Measurements from ENCODE around the gene BTG2. TPM values are rescaled to one million over a fixed set of nuclear protein-coding genes. Genes with fewer than 3 reads are reported as not detected.

Gene BTG2
- total RNA-seq, 2 donors from 2014 or later = 82.6 to 157 TPM

DNA sequence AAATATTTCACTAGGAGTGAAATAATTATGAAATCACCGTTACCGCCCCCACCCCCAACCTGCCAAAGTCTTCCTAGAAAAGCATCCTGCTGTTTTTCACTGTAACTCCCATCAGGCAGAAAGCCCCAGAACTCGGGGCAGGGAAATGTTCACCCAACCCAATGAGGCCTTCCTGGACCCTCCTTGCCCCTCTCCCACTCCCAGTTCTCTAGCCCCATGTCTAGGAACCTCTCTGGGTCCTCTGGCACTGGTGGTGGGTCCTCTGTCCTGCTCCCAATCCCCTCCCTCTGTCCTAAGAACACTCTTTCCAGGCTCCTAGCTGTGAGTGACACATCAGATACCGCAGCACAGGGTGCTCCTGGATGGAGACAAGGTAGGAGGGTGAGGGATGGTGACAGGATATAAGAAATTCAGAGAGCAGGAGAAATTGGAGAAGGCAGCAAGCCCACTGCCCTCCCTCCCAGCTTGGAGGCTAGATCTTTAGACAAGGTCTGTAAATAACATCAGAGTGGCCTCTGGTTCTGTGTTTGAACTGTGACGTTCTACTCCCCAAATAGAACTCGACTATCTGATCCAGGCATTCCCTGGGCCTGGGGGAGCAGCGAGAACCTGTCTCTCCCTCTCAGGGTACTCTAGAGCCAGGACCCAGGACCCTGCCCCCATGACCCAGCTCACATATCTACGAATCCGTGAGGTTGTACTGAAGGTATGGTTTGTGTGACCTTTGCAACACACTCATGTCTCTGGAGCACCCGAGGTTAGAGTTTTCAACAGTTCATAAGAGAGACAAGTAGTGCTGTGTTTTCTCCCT, 23.3 kb upstream of the BTG2 start:
- DNase-seq (ENCODE audit: low spot score) (no peak), ATAC-seq (no peak)
- no peak overlapping the region for H3K4me3 Mint-ChIP-seq
- H3K36me3 Mint-ChIP-seq = no peaks in the 10 kb centered on the region
- peak overlapping the region; percentile 53 to 74 for H3K27ac Mint-ChIP-seq
- no peaks in the 10 kb centered on the region for H3K27me3 Mint-ChIP-seq
- H3K9me3 Mint-ChIP-seq = no peaks in the 10 kb centered on the region
- peaks cover 48 to 54% of the 10 kb centered on the region in 2 donors for H3K4me1 Mint-ChIP-seq (ENCODE audit: low read depth in 2 of 2)

DNA sequence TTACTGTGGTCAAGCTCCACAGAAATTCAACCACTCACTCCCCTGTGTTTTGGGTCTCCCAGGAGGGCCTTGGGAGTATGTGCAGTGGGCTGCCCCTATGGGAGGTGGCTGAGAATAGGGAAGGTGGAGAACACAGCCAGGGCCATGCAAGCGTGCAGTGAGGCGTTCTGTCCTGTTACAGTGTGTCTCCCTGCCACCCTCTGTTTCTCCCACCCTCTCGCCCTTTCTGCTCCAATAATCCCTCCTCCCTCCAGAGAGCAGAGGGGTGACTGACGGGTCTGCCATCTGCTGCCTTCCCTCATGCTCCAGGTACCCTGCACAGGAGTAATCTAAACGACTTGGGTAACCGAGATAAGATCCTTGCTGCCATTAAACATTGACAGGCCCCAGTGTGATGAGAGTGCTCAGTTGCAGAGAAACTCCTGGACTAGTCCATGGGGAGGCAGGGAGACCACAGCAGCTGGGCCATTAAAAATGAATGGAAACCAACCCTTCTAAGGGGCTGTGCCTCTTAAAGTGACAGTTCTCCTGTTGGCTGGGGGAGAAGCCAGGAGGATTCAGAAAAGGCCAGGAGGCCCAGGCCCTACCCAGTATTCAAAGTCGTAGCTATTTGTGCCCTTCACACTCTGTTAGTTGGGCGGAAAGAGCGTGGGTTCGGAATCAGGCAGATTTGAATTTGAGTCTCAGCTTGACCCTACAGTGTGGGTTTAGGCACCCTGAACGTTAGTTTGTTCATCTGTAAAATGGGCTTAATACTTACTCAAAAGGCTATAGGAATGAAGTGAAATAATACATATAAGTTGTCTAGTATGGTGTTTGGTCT, 22.4 kb upstream of the BTG2 start:
- Mint-ChIP-seq H3K27ac (peak overlapping the region; percentile 53 to 74), H3K4me3 (no peak overlapping the region), H3K27me3 (no peaks in the 10 kb centered on the region), H3K36me3 (no peaks in the 10 kb centered on the region), H3K4me1 (ENCODE audit: low read depth in 2 of 2) (peaks cover 50 to 55% of the 10 kb centered on the region in 2 donors), H3K9me3 (no peaks in the 10 kb centered on the region)
- ATAC-seq (no peak), DNase-seq (ENCODE audit: low spot score) (no peak)

DNA sequence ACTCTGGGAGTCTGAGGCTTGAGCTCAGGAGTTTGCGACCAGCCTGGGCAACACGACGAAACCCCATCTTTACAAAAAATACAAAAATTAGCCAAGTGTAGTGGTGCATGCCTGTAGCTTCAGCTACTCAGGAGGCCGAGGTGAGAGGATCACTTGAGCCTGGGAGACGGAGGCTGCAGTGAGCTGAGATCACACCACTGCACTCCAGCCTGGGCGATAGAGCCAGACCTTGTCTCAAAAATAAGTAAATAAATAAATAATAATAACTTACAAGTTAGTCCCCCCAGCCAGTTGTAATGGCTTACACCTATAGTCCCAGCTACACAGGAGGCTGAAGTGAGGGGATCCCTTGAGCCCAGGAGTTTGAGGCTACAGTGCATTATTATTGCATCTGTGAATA, 21.7 kb upstream of the BTG2 start:
- Mint-ChIP-seq H3K27ac (peak overlapping the region in 1 of 2 donors; percentile 74), H3K4me1 (ENCODE audit: low read depth in 2 of 2) (peaks cover 50 to 55% of the 10 kb centered on the region in 2 donors), H3K9me3 (no peaks in the 10 kb centered on the region), H3K36me3 (no peaks in the 10 kb centered on the region), H3K27me3 (no peaks in the 10 kb centered on the region), H3K4me3 (no peak overlapping the region)
- DNase-seq (ENCODE audit: low spot score) = no peak
- ATAC-seq = no peak

DNA sequence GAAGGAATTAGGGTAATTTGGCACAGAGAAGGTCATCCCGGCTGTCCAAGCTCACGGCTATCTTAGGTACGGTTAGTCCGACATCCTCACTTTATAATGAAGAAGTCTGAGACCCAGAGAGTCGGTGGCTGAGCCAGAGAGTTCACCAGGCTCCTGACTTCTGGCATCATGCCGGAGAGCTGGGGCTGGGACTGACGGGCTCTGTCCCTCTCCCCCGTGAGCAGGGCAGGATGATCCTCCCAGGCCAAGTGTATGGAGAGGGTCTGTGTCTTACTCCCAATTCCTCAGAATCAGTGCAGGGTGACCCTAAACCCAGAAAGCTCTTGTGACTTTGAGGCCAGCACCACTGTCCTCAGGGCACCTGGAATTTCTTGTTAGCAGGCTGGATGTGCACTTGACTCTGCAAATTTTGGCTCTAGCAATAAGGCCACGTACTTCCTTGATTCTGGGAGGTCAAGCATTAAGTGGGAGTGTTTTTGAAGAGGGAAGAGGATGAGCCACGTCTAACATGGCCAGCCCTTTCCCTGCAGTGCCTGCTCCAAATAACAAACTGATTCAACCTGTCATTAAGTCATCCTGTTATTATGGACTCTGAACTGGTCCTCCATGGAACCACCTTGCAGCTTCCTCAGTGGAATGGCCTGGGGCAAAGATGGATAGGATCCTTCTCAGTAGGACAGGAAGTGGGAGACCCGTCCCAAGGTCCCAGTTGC, 20.8 kb upstream of the BTG2 start:
- no peak overlapping the region for H3K4me3 Mint-ChIP-seq
- peak overlapping the region in 1 of 2 donors; percentile 31 for H3K27ac Mint-ChIP-seq
- ATAC-seq (no peak), DNase-seq (ENCODE audit: low spot score) (no peak)
- H3K9me3 Mint-ChIP-seq = no peaks in the 10 kb centered on the region
- no peaks in the 10 kb centered on the region for H3K27me3 Mint-ChIP-seq
- peaks cover 52 to 59% of the 10 kb centered on the region in 2 donors for H3K4me1 Mint-ChIP-seq (ENCODE audit: low read depth in 2 of 2)
- H3K36me3 Mint-ChIP-seq = no peaks in the 10 kb centered on the region

DNA sequence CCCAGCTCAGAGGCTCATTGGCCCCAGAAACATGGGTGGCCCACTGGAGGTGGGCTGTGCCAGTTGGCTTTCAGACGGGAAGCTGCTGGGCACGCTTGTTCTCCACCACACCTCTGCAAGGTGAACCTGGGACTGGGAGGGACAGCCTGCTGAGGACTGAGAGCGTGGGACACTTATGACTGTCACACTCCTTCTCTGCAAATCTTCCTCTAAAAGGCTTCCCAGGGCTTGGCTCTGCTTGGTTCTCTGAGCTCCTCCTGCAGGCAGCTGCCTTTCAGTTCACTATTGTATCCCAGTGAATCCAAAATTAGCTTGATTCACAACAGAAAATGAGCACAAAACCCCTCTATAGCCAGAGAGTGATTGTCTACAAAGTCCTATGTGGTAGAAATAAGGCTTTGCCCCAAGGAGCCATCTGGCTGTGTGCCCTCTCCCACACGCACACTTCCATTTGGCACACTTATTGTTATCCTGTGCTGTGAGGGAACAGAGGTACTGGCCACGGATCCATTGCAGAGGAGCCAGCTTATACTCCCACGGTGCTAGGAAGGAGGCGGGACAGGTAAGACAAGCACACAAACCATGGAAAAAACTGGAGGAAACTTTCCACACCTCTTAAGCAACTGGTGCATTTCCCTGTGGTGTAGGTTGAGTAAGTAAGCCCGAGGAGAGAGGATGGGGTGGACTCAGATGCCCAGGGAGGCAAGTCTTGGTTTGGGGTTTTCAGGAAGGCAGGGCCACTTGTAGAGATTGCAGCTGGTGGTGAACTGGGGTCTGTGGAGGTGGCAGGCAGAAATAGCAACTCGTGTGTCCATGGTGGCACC, 18.9 kb upstream of the BTG2 start:
- H3K27me3 Mint-ChIP-seq = no peaks in the 10 kb centered on the region
- DNase-seq (ENCODE audit: low spot score) (peak; percentile 70), ATAC-seq (no peak)
- peaks cover 63 to 67% of the 10 kb centered on the region in 2 donors for H3K4me1 Mint-ChIP-seq (ENCODE audit: low read depth in 2 of 2)
- no peaks in the 10 kb centered on the region for H3K9me3 Mint-ChIP-seq
- peak overlapping the region; percentile 92 for H3K4me3 Mint-ChIP-seq
- H3K36me3 Mint-ChIP-seq = no peaks in the 10 kb centered on the region
- H3K27ac Mint-ChIP-seq = peak overlapping the region; percentile 98 to 99

DNA sequence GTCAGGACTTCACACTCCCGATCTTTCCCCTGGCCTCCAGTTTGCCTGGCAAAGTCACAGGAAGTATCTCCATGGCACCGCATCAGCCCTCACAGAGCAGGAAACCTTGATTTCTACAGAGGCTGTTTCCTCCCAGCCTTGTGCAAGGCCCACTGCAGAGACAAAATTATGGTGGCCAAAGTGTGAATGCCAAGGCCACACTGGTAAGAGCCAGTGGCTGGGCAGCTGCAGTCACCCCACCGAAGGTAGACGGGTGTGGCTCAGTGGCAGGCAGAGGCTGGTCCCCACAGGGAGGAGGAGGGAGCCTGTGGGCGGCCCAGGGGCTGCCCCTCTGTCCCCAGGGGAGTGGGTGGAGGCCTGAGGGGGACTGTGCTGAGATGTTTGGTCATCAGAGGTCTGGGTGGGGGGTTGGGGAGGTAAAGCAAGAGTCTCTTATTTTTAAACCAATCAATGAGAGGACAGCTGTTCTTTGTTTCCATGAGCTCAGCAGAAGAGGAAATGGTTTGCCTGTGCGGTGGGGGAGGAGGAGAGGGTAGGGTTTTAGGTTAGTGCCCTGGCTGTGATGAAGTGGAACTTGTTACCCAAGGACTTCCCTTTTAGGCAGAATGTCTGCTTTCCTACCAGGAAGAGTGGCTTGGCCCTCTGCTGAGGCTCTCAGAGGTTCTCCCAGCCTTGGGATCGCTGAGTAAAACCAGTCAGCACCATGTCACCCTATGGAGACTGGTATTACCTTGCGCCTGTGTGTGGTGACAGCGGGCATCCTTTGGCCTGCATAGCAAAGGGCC, 18.0 kb upstream of the BTG2 start:
- no peaks in the 10 kb centered on the region for H3K36me3 Mint-ChIP-seq
- H3K27me3 Mint-ChIP-seq = no peaks in the 10 kb centered on the region
- H3K4me1 Mint-ChIP-seq (ENCODE audit: low read depth in 2 of 2) = peaks cover 67 to 71% of the 10 kb centered on the region in 2 donors
- DNase-seq (ENCODE audit: low spot score) (peak; percentile 96), ATAC-seq (peak; percentile 79 to 85)
- no peaks in the 10 kb centered on the region for H3K9me3 Mint-ChIP-seq
- peak overlapping the region; percentile 98 to 99 for H3K27ac Mint-ChIP-seq
- H3K4me3 Mint-ChIP-seq = peak overlapping the region; percentile 92

DNA sequence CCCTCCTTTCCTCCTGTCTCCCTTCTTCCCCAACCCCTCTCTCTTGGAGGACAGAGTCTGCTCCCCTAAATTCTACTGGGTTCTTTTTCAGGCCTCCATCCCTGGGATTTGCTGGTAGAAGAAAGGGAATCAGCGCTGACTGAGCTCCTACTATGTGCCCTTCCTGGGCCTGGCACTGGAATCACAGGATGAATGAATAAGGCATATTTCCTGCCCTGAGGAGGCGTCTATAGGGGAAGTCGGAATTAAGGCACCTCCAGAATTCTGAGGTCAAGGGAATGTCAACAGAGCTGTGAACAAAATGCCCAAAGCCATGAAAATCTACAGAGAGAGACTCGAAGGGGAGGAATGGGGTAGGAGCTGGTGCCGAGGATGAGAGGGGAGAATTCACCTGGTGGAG, 17.4 kb upstream of the BTG2 start:
- Mint-ChIP-seq H3K36me3 (no peaks in the 10 kb centered on the region), H3K27ac (peak overlapping the region; percentile 98 to 99), H3K9me3 (no peaks in the 10 kb centered on the region), H3K4me3 (peak overlapping the region; percentile 92), H3K27me3 (no peaks in the 10 kb centered on the region), H3K4me1 (ENCODE audit: low read depth in 2 of 2) (peaks cover 68 to 69% of the 10 kb centered on the region in 2 donors)
- ATAC-seq (no peak), DNase-seq (ENCODE audit: low spot score) (no peak)

DNA sequence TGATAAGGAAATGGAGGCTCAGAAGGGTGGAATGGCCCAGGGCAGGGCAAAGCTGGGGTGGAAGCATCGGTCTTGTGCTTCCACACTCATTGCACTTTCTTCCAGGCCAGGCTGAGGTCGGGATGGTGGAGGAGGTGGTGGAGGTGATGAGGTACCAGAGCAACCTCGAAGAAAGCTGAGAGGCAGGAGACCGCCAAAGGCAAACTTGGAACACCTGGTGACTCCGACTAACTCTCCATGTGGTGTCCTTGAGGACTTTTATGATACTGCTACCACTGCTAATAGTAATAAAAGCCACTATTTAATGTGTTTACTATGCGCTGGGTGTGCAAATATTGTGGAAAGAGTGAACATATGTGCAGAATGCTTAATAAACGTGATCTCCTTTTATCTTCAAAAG, 16.9 kb upstream of the BTG2 start:
- peak overlapping the region; percentile 98 to 99 for H3K27ac Mint-ChIP-seq
- H3K4me1 Mint-ChIP-seq (ENCODE audit: low read depth in 2 of 2) = peaks cover 68 to 69% of the 10 kb centered on the region in 2 donors
- H3K9me3 Mint-ChIP-seq = no peaks in the 10 kb centered on the region
- ATAC-seq = no peak
- H3K27me3 Mint-ChIP-seq = no peaks in the 10 kb centered on the region
- H3K36me3 Mint-ChIP-seq = no peaks in the 10 kb centered on the region
- H3K4me3 Mint-ChIP-seq = peak overlapping the region; percentile 92
- DNase-seq (ENCODE audit: low spot score) = no peak

DNA sequence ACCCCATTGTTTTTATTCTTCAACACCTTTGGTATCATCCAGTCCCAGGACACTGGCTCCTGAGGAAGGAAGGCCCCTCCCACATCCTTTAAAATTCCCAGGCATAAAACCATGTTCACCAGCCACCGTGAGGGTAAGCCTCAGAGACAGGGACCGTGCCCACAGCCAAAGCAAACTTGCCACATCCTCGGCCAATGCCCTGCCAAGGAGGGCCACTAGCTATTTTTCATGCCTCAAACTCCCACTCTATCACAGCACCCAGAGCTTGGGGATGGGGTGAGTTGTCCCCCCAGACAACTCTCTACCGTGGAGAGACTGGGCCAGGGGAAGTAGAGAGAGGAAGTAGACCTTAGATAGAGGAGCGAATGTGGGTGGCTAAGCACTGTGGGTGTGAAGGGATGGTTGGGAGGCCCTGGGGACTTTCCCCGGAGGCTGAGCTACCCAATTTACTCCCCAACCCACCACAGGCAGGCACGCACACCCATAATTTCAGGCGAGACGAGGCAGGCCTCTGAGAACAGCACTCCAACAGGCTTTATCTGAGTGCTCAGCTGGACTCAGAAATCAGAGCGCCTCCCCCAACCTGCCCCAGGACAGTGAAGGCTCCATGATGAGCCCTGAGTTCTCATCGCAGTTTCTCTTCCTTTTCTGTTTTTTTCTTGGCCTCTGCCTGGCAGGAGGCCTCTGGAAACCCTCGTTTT, 15.9 kb upstream of the BTG2 start:
- DNase-seq (ENCODE audit: low spot score) = peak; percentile 97
- Mint-ChIP-seq H3K36me3 (no peaks in the 10 kb centered on the region), H3K27me3 (no peaks in the 10 kb centered on the region), H3K4me3 (peak overlapping the region; percentile 92), H3K27ac (peak overlapping the region; percentile 98 to 99), H3K4me1 (ENCODE audit: low read depth in 2 of 2) (peaks cover 69% of the 10 kb centered on the region in 2 donors), H3K9me3 (no peaks in the 10 kb centered on the region)
- peak; percentile 79 to 81 for ATAC-seq

DNA sequence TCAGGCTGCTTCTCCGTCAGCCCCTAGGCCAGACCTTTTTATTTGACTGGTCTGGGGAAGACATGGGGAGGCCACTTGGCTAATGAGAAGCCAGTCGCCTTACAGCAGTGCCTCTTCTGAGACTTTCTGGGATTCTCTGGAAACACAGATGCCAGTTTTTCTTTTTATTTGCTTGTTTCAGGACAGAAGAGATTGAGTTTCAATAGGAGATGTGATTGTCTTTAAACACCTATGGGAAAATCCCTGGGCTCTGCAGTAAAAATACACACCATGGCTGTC, 15.4 kb upstream of the BTG2 start:
- H3K9me3 Mint-ChIP-seq = no peaks in the 10 kb centered on the region
- DNase-seq (ENCODE audit: low spot score) = no peak
- peak overlapping the region; percentile 98 to 99 for H3K27ac Mint-ChIP-seq
- peak overlapping the region; percentile 92 for H3K4me3 Mint-ChIP-seq
- H3K4me1 Mint-ChIP-seq (ENCODE audit: low read depth in 2 of 2) = peaks cover 69 to 74% of the 10 kb centered on the region in 2 donors
- no peak for ATAC-seq
- no peaks in the 10 kb centered on the region for H3K27me3 Mint-ChIP-seq
- H3K36me3 Mint-ChIP-seq = no peaks in the 10 kb centered on the region

DNA sequence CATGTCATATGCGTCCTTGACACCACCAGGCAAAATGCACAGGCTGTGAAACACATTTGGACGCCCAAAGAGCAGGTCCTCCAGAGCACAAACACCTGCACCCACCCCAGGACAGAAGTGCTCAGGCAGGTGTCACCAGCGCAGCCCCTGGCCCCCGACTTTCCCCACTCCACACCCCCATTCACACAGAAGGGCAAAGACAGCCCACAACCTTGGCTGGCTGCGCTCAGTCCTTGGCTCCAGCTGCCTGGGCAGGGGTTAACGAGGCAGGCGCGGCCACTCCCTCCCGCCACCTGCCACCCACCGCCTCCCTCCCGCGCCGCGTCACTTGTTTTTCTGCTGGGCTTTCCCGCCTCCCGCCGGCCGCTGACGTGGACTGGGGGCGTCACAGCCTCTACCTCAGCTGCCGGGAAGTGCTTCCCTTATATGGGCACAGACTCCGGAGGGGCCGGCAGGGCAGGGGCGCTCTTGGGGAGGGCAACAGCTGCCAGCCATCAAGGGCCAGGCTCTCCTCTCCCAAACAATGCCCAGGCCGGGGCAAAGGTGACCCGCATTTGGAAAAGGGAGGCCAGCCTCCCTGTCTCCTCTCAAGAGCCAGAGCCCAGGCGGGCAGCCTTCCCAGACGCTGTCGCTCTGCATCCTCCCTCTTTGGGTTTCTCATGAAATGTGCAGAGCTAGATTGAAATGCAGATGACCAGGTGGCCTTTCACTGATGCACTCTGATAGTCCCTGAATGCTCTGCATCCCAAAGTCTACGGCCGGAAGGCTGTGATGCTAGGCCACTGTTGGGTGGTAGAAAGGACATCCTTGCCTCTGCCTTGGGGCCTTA, 14.8 kb upstream of the BTG2 start:
- peak overlapping the region; percentile 92 for H3K4me3 Mint-ChIP-seq
- H3K27me3 Mint-ChIP-seq = no peaks in the 10 kb centered on the region
- peaks cover 75 to 80% of the 10 kb centered on the region in 2 donors for H3K4me1 Mint-ChIP-seq (ENCODE audit: low read depth in 2 of 2)
- no peaks in the 10 kb centered on the region for H3K36me3 Mint-ChIP-seq
- no peaks in the 10 kb centered on the region for H3K9me3 Mint-ChIP-seq
- DNase-seq (ENCODE audit: low spot score) (peak; percentile 97), ATAC-seq (peak; percentile 67 to 74)
- peak overlapping the region; percentile 98 to 99 for H3K27ac Mint-ChIP-seq
